GM19099 (cell line): ENCODE results near the gene MRPL50.

ENCODE experiments used
- POLR2A ChIP-seq: IDR thresholded peaks from 3 replicates; pipeline ENCODE4 v1.6.1; 2011; ENCODE audit warnings: low read depth; ENCODE audit not compliant: insufficient read length; ENCODE audit errors: extremely low read depth

The MRPL50 gene

GRCh38 chr9:101428909-101429308 lies 30.5 kb upstream of the MRPL50 start:
- no peak for TF ChIP-seq POLR2A

DNA sequence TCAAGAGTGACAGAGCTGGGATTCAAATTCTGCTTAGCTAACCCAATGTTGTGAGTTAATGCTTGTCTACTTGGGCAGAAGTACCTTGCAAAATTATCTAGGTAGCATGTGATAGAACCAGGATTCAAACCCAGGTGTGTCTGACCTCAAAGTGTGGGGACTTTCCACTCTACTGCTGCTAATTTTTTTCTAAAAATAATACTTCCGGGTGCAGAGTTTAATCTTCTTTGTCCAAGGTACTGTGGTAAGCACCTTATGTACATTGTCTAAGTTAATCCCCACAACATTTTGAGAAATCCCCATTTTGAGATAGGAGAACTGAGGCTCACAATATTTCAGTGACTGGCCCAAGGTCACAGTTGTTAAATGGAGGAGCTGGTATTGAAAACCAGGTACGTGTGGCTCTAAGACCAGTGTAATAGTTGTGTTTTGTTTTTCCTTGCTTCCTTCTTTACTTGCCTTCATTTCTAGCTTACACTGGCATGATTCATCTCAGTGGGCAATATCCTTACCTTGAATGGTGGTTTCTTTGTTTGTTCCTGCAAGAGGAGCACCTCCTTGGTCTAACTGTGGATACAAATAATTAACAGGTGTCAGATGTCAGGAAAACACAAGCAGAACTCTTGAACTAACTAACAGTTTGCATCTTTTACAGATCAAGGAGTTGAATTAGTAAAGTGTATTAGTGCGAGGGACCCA lies 29.7 kb upstream of the MRPL50 start:
- no peak for TF ChIP-seq POLR2A

- TF ChIP-seq POLR2A: no peak
Measured at GRCh38 chr9:101427358-101427757, 28.9 kb upstream of the MRPL50 start.

- TF ChIP-seq POLR2A: no peak
Measured at GRCh38 chr9:101421653-101422065, 23.2 kb upstream of the MRPL50 start.

DNA sequence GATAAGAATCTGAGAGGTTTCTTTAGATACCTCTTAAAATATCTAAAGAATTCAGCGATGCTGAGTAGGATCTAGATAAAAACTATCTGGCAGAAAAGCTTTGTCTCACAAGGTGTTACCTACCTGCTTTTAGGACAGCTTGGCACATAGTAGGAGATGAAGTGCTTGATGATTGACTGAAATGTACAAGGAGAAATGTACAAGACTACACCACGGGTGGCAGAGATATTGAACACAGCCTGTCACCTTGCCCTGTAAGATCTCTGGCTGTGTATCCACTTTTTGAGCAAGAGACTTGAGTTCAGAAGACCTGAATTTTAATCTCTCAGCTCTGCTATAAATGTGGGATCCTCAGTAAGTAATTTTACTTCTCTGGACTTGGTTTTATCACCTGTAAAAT lies 21.4 kb upstream of the MRPL50 start:
- no peak for TF ChIP-seq POLR2A

- TF ChIP-seq POLR2A: no peak
Measured at GRCh38 chr9:101418518-101419430, 20.4 kb upstream of the MRPL50 start.

- no peak for TF ChIP-seq POLR2A
Measured at GRCh38 chr9:101417977-101418376, 19.6 kb upstream of the MRPL50 start.

GRCh38 chr9:101417389-101417788 lies 19.0 kb upstream of the MRPL50 start:
- TF ChIP-seq POLR2A: no peak

- no peak for TF ChIP-seq POLR2A
Measured at GRCh38 chr9:101415578-101415977, 17.2 kb upstream of the MRPL50 start.

DNA sequence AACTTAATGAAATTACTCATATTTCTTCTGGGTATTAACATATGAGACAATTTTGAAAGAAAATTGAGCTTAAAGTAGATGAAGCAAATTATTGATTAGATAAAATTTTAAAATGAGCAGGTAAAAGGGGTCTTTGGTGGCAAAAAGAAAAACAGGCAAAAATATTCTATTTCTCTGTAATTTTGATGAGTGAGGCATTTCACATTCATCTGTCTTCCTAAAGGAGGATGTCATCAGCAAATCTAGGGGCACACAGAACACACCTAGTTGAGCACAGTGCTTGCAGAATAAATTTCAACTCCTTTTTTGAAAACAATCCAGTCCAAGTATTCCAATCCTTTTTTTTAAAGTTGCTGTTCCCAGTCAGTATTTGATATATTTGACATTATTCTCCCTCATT lies 16.4 kb upstream of the MRPL50 start:
- TF ChIP-seq POLR2A: no peak

DNA sequence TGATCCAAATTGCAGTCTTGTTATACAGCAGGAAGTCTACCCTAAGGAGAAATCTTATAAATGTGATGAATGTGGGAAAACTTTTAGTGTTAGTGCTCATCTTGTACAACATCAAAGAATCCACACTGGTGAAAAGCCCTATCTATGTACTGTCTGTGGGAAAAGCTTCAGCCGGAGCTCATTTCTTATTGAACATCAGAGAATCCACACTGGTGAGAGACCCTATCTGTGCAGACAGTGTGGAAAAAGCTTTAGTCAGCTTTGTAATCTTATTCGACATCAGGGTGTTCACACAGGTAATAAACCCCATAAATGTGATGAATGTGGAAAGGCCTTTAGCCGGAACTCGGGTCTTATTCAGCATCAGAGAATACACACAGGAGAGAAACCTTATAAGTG lies 10.7 kb upstream of the MRPL50 start:
- no peak for TF ChIP-seq POLR2A

- no peak for TF ChIP-seq POLR2A
Measured at GRCh38 chr9:101408374-101409078, 10.1 kb upstream of the MRPL50 start.

GRCh38 chr9:101403516-101404285 lies 5.3 kb upstream of the MRPL50 start:
- no peak for TF ChIP-seq POLR2A

GRCh38 chr9:101400120-101400519 lies 1.7 kb upstream of the MRPL50 start:
- no peak for TF ChIP-seq POLR2A

DNA sequence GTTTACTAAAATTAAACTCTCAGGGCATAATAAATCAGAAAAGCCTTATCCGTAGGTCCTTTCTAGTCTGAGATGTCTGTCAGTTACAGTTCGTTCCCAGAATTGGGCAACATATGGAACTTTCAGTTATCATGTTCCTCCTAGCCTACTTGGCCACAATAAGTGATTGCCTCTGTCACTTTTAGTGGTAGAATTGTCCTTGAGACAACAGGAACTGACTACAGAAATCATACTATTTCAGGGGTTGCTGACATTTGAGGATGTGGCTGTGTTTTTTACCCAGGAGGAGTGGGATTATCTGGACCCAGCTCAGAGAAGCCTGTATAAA lies 1.2 kb upstream of the MRPL50 start:
- TF ChIP-seq POLR2A: no peak
